GM21576 (cell line): Measurements from ENCODE around the gene TGOLN2.
"Not testable (repeated sequence)": the region's sequence is repeated elsewhere in the genome, so short reads cannot be mapped to it uniquely, and the experiment has no call there.

Source experiments
- ATAC-seq: cut with Tn5 transposase; IDR thresholded peaks from one replicate; pipeline ENCODE4 v1.9.1; 2021; ENCODE audit warnings: mild to moderate bottlenecking, moderate library complexity; ENCODE audit not compliant: unreplicated experiment

Gene TGOLN2

DNA sequence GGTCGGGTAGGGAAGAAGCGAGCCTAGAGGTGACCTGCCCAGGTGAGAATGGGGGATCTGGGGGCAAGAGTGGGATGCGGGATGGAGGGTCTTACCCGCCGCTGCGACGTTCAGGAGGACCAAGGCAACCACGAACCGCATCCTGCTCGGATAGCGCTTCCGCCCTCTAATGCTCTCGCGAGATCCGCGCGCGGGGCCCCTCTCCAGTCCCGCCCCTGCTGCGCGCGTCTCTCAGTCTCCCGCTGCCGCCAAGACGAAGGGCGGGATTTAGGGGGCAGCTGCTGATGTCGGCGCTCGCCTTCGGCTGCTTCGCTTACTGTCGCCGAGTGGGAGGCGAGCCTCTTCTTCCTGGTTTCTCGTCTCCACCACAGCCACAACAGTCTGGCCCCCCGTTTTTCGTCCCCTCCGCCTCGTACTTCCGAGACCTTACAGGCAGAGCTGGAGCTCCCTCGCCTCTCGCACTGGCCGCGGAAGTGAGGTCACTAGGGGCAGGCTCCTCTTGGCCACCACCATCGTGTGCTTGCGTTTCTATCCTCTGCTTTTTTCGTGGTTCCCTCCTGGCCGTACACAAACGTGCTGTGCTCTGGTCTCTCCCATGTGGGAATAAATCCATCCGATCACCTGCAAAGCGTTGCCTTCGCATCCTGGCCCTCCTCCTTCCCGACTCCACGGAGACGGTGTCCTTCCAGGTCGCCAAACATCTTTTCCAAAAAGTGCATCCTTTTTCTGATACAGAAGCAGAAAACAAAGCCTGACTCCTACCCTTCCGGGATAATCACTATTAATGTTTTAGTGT, at the start of gene TGOLN2:
Gene TGOLN2, minus strand, starts transcription at position 168 of the 796 bp plus-strand sequence. Its CDS starts 27 bp downstream, at position 141.
- ATAC-seq = peak; percentile 80

GRCh38 chr2:85377083-85377482, 49.3 kb upstream of the TGOLN2 start:
- no peak for ATAC-seq

GRCh38 chr2:85376291-85377065, 48.7 kb upstream of the TGOLN2 start:
- no peak for ATAC-seq

DNA sequence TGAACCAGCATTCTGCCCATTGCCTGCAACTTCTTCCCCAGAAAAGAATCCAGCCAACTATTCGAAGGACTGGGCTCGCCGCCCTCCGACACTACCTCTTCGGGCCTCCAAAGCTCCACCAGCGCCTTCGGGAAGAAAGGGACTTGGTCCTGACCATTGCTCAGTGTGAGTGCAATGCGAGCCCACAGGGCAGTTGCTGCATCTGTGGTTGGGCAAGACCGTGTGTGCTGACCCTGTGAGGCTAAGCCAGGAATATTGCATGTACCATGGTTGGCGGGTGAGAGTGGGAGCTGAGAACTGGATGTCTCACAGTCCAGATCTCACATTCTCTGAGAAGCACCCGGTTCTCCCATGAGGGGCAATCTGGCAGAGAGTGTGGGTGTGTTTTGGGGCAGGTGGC, 43.3 kb upstream of the TGOLN2 start:
- ATAC-seq = no peak

DNA sequence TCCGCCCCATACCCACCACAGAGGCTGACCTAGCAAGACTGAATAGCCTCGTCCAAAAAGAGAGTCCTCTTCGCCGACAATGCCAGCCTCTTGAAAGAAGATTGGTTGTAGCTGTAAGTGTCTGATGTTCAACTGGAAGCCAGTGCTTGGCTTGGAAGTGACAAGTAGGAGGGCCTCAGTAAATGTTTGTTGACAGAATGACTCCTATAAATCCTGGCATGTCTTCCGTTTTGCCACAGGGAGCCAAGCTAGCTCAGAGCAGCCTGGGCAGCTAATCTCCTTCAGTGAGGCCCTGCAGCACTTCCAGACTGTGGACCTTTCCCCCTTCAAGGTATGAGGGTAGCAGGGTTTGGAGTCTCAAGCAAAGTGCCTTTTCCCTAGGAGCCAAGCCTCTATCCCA, 41.7 kb upstream of the TGOLN2 start:
- ATAC-seq = no peak

DNA sequence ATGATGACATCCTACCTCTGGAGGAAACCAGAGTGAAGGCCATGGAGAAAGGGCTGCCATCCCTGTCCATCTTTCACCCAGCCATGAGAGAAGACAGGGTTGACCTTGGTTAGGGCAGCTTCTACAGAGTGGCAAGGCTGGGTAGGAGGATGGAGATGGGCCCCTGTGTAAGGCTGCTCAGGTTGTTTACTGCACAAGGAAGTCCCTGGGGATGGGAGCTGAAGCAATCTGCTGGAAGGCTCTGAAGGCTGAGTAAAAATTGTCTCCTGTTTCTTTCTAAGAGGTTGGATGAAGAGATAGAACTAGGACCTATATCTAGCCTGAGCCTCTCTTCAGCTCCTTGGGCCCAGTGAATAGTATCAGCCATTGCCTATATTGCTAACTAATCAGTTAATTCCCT, 41.1 kb upstream of the TGOLN2 start:
- ATAC-seq = no peak

GRCh38 chr2:85367180-85367579, 39.4 kb upstream of the TGOLN2 start:
- ATAC-seq = no peak

DNA sequence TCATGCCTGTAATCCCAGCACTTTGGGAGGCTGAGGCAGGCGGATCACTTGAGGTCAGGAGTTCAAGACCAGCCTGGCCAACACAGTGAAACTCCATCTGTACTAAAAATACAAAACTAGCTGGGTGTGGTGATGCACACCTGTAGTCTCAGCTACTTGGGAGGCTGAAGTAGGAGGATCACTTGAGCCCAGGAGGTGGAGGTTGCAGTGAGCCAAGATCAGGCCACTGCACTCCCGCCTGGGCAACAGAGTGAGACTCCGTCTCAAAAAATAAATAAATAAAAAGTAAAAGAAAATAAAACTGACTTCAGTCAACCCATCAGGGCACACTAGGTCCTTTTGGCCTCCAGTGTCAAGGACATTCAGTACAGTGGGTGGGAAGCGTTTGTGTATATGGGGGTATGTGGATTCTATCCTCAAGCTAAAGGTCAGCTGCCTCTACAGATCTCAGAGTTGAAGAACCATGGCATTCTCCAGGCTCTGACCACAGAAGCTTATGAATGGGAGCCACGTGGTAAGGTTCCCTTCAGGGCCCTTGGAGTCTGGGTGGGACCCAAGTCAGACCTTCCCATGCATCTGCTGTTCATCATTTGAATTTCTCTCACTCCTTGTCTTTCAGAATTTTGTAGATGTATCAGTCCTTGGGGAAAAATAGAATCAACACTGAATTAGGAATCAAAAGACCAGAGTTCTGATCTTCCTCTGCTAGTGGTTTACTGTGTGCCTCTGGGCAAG, 35.0 kb upstream of the TGOLN2 start:
- ATAC-seq = not testable (repeated sequence)

DNA sequence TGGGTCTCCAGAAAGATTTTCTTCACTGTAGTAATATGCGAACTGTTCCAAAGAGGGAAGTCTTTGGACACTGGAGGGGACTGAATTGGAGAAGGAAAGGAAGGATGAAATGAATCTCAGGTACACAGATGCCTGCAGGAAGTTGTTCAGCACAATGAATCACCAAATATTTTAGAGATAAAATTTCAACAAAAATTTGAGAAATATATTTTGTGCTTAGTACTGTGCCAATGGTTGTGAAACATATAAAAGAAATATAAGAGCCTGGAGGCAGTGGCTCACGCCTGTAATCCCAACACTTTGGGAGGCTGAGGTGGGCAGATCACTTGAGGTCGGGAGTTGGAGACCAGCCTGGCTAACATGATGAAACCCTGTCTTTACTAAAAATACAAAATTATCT, 29.9 kb upstream of the TGOLN2 start:
- no peak for ATAC-seq

DNA sequence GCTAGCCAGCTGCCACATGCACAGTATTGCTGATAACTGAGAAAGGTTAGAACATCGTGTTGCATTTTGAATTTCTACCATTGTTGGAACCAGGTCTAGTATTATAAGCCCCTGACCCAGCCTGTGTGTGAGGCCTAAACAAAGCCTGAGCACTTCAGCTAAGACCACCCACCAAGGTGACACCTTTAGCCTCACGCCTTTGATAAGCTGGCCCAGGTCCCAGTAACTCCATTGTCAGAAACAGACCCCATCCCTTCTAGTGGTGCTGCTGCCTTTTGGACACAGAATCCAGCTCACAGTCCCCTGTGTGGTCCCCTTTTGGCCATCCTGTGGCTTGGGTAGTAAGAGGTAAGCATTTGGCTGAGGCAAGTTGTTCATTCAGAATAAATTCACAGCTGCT, 28.4 kb upstream of the TGOLN2 start:
- ATAC-seq = no peak

DNA sequence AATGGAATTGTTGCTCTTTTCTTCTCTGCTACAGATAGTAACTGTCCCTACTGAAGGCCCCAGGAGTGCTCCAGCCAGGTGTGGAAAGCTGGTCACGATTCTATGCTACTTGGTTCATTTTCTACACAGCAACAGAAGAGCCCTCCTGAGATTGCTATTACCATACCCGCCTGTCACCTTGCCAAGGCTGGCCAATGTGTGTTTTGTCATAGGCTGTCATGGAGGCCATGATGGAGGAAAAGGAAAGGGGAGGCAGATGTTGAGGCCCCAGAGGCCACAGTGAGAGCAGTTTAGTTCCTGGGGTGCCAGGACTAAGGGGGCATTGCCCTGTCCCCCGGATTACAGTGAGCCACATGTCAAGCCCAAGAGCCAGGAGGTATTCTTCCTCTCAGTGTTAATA, 27.7 kb upstream of the TGOLN2 start:
- no peak for ATAC-seq

DNA sequence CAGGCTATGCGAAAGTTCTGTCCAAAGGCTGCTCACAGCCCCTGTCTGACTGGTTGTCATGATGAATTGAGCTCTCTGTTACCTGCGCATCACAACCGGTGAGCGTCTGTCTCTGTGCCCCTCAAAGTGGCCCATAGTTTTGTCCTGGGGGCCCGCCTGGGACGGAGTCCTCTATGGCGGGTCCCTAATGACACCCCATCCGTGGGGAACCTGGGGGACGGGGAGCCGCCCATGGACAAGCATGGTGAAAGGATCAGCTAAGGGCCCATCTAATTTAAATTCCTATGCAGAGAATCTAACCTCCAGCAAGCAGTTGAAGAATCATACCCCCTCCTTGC, 27.3 kb upstream of the TGOLN2 start:
- ATAC-seq = peak; percentile 2

DNA sequence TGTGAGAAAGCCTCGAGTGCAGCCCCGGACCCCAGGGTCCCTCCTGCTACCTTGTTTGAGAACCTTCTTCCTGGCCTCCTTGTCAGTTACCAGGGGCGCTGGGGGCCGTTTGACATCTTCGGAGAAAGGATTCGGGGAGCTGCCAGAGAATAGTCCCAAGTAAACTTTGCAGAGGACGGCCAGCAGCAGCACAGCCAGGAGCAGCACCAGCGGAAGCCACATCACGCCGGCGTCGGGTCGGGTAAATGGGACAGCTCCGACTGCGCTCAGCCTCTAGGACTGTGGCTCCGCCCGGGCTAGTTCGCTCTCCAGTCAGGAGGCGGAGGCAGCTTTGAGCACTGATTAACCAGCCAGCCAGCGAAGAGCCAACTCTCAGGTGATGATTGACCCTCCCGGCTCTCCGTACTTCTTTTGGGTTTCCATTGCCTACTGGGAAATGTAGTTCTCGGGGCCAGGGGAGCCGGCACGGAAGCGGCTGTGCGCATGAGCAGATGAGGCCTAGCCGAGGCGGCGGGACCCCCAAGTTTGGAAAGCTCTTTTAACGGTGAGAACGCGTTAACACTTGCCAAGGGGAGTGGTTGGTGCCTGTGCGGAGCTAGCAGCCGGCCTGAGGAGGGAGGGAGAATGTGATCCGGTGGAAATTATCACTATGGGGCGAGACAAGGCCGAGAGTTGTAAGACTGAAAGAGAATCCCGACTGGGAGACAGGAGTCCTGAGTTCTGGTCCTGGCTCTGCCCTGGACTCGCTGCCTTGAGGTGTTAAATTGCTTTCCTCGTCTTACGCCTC, 26.7 kb upstream of the TGOLN2 start, which contains the start of the genes ELMOD3 and RETSAT:
Gene ELMOD3, plus strand, starts transcription at position 484 of the 787 bp plus-strand sequence. CDS start 2,430 bp downstream, outside the sequence.
Gene RETSAT, minus strand, starts transcription at position 243 of the 787 bp plus-strand sequence. Its CDS starts 21 bp downstream, at position 222.
- ATAC-seq = peak; percentile 98

DNA sequence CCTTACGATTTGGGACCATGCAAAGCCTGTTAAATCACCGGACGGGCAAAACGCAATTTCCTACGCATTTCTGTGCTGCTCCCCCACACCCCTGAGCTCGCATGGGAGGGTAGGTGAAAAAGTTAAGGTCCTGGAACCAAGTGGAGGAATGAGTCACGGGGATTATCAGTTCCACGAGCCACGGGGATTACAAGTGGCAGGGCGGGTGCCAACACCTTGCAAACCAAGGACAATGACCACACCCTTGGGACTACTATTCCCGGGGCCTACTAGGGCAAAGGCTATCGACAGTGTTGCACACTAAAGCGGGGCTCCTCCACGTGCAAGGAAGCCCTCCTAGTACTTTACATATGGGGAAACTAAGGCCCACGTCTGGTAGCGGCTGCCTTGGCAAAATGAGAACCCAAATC, 26.1 kb upstream of the TGOLN2 start:
- ATAC-seq = peak; percentile 2

- no peak for ATAC-seq
These were observed 19.8 kb upstream of the TGOLN2 start for GRCh38 chr2:85347599-85347998.

GRCh38 chr2:85344356-85344954, 16.7 kb upstream of the TGOLN2 start:
- ATAC-seq = no peak

DNA sequence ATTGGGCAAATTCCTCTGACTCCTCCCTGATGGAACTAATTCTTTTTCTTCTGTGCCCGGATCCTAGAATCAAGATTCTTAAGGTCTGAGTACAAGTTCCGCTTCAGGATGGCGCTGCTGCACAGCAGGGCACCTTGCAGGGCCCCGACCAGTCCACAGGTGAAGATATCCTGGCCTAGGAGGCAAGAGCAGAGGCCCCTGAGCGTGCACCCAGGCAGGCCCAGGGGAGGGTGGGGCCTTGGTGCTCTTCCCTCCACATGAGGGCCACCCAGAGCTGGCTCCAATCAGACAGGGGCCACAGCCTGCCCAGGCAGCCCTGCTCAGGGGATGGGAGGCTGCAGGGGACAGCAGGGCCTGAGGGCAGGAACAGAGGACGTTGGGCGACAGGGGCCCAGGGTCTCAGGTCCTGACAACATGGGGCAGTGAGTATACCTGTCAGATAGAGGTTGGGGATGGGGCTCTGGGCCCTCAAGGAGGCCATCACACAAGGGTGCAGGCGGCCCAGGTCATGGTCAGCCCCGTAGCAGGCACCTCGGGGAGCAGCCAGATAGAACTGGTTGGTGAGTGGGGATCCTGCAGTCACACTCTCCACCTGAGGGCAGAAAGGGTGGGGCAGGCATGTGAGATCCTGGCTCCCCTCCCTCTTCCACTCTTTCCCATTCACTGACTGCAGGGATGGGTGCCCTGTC, 15.6 kb upstream of the TGOLN2 start:
- ATAC-seq = not testable (repeated sequence)

DNA sequence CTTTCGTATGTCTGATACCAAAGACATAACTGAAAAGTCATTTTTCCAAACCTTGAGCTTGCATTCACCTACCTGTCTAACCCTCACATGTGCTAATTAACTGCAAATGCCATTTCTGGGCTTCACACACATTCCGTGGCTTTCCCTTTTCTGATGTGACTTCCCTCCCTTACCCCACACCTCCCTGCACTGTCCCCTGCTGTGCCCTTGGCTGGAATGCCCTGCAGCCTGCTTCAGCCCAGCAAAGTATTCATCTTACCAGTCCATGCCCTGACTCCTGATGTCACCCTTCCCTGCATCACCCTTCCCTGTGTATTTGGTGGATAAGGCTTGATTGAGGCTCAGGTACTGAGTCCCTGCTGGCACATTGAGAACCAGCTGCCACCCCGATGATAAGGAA, 14.4 kb upstream of the TGOLN2 start:
- ATAC-seq = no peak

DNA sequence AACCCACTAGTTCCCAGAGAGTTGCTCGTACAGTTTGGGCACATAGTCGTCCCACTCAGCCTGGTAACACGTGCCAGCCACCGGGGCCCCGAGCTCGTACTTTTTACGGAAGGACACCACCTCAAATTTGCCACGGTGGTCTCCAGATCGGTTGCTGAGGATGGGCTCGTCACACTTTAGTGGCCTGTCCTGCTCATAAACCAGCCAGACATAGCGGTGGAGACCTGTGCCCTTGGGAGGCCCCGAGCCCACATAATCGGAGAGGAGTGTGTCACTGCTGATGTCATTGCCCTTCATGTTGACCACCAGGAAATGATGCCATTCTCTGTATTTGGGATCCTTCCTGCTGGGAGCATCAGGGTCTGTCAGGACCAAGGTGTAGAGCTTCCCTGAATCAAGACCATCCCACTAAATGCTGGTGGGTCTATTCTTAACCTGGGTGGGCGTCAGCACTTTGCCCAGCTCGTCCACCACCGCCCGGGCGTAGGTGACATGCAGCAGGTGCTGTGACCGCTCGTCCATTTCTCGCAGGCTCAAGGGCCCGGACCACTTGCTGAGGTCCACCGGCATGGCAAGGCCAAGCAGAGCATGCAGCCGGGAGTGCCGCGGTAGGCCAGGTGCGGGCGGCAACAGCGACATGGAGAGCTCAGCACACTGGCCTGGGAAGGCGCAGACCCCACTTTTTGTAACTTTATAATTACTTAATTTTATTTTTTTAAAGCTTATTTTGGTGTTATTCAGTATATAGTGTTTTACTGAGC, 13.7 kb upstream of the TGOLN2 start:
- ATAC-seq = no peak
